Frontal cortex (tissue), 4 donors: ENCODE data around the gene HOMER2. TPM values are rescaled to one million over a fixed set of nuclear protein-coding genes. Genes with fewer than 3 reads are reported as not detected.
"Not testable (repeated sequence)": the region's sequence is repeated elsewhere in the genome, so short reads cannot be mapped to it uniquely, and the experiment has no call there.

ENCODE experiments used
- DNase-seq, 2 donors: peaks; one replicate each; pipeline ENCODE4 v3.0.0; 2012; ENCODE audit warnings: low spot score in 2 of 2
- FAIRE-seq: peaks from 2 replicates; lab custom pipeline; 2012; peaks lifted over from hg19 to GRCh38; lab: Jason Lieb, UNC
- total RNA-seq: library from RNA; depleted of rRNA; stranded (reverse); fragments of >200 nt; gene quantifications from one replicate; pipeline ENCODE4 v1.2.3, GENCODE V29; 2014
- donor health status: control.
- donor health status: control.
- donor health status: control.

The HOMER2 gene
- total RNA-seq, 1 donor from 2014 or later = 45.2 TPM

- DNase-seq (no peak), FAIRE-seq (no peak)
Observed at GRCh38 chr15:82846621-82847020, 105.9 kb downstream of the HOMER2 start.

DNA sequence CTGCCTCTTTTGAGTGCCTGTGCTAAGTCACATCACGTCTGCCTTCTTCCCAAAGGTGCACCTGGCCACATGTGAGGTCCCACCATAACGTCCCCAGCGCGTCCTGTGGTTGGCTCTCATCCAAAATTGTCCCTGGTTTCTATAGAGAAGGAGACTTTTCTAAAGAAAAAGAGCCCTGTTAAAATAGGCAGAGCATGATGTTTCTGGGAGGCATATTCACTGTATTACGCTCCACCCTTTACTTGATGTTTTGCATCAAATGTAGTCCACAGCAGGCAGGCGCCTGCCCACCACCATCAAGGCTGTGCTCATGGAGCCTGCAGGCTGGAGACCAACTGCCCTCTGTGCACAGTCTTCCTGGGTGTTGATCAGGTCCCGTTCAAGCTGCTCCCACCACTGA lies 106.8 kb downstream of the HOMER2 start:
- DNase-seq (no peak), FAIRE-seq (no peak)

GRCh38 chr15:82843566-82843965 lies 109.0 kb downstream of the HOMER2 start:
- DNase-seq = no peak
- FAIRE-seq = no peak

DNA sequence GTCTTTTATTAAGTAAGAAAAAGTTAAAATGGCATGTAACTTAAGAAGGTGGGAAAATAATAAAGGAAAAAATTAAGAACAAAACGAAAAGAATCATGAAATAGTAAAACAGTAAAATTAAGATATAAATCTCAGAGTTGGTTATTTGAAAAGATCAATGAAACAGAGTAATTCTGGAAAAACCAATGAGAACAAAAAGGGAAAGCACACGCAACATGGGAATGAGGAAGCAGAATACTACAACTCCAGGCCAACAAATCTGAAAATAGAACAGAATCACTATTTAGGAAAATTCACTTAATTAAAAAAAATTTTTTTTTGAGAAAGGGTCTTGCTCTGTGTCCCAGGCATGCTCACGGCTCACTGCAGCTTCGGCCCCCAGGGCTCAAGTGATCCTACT lies 112.4 kb downstream of the HOMER2 start:
- DNase-seq = no peak
- FAIRE-seq = no peak

- DNase-seq = no peak
- FAIRE-seq = no peak
Observed at GRCh38 chr15:82839136-82839535, 113.4 kb downstream of the HOMER2 start.

DNA sequence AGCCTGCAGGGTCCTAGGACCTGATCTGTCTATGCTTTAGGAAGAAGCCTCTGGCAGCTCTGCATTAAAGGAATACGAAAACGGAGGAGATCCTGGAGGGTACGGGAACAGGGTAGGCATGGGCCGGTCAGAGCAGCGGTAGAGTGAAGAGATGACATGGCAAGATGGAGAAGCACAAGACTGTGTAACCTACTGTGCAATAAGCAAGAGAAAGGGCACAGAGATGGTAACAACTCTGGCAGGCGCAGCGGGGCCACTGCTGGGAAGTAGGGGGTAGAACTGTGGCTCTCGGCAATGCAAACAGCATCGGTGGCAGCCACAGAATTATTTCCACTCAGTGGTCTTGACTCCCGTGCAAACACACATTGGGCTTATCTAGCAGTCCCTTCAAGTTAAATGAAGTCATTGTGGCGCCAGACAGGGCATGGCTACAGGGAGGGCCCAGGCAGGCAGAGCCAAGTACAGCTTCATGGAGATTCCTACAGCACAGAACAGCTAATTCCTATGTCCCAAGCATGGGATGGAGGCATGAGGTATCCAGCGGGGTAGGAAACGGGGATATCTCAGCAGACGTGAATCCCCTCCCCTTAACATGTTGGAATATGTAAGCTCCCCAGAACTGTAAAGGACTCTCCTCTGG lies 114.3 kb downstream of the HOMER2 start:
- DNase-seq (no peak), FAIRE-seq (no peak)

DNA sequence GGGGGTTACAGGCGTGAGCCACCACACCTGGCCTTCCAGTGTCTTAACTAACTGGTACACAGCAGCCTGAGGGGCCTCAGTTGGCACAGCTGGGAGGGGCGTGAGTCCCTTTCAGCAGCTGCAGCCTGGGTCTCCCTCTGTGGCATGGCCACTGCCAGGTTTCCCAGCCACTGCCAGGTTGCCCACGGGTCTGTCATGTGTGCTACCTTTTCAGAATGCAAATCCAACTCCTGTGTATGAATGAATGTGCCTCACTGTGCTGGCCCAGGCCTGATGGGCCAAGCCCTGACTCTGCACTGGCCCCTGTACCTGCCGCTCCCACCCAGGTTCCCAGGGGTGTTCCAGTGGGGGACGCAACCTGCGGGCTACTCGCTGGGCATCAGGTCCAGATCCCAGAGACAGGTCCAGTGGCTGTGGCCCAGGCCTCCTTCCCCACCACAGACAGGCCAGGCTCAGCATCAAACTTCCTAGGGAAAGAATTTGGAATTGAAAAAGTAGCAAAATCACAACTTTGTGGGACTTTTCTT lies 117.1 kb downstream of the HOMER2 start:
- no peak for FAIRE-seq

DNA sequence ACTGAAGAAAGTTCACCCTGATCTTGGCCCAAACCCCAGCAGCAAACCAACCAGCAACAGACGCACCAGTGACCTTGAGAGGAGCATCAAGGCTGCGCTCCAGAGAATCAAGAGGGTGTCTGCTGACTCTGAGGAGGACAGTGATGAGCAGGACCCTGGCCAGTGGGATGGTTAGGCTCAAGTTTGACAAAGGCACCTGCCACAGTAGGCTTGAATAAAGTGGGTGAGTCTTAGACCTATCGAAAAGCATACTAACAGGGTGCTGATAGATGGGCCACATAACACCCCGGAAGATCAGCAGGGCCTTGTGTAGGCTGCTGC lies 119.2 kb downstream of the HOMER2 start:
- FAIRE-seq (no peak), DNase-seq (no peak)

More for the DNA sequence above, 117.1 kb downstream of the HOMER2 start:
- DNase-seq = no peak

- DNase-seq (peak in 1 of 2 donors; percentile 47), FAIRE-seq (no peak)
Observed at GRCh38 chr15:82832601-82833361, 119.7 kb downstream of the HOMER2 start.

DNA sequence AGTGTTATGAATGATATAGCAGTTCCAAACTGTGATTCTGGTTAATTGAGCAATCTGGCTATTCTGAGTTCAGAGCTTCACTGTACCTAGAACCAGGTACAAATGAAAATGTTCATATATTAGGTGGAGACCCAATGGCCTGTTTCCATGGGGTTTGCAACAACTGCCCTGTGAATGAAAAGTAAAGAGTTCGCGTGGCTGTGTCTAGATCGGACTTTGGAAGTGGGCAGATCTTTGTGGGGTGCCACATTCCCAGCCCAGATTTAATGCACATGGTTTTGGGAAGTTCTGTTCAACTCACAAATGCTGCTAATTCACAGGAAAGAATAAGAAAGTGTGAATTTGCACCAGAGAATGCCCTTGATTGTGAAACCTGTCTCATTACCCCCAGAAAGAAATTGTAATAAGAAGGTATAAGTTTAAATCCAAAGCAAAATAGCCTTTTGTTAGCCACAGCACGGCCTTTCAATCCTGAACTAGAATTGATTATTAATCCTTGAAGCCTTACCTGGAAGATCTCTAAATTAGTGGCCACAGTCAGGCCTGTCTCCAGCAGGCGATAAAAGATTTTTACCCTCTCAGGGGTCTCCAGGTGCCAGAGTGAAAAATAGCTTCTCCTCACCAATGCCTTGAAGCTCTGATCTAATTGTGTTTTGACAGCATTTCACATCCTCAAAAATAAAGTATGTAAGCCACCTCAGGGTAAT lies 120.5 kb downstream of the HOMER2 start:
- FAIRE-seq = no peak

GRCh38 chr15:82830427-82831173 lies 121.9 kb downstream of the HOMER2 start:
- DNase-seq = no peak
- no peak for FAIRE-seq

More for the DNA sequence above, 120.5 kb downstream of the HOMER2 start:
- DNase-seq = no peak

GRCh38 chr15:82829234-82829633 lies 123.3 kb downstream of the HOMER2 start:
- FAIRE-seq = no peak
- DNase-seq = no peak

DNA sequence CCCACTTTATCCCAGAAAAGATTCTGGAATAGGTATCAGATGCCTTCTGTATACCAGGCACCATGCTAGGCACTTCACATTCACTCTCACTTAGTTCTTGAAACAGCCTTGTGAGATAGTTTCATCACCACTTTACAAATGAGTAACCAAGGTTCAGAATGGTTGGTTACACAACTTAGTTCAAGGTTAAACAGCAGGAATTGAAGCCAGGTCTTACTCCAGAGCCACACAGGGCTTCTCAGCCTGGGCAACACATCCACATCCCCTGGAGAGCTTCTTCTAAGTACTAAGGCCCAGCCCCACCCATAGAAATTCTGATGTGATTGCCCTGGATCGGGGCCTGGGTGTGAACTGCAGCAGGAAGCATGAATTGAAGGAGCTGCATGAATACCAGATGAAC lies 124.4 kb downstream of the HOMER2 start:
- DNase-seq (no peak), FAIRE-seq (no peak)

- no peak for FAIRE-seq
- DNase-seq = no peak
Observed at GRCh38 chr15:82823049-82823448, 129.5 kb downstream of the HOMER2 start.

DNA sequence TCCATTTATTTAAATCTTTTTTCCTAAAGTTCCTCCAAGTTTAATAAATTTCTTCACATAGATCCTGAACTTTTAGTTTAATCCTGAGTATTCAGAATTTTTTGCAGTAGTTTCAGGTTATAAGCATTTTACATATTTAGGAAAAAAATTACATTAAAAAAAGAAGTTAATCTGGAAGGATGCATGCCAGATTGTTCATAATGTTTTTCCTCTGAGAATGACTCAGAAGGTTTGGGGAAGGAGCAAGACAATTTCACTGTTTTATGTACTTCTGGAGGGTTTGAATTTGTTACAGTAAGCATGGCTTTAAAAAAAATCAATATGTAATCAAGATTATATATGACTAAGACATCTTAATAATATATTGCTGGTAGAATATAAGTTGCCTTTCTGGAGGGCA lies 130.7 kb downstream of the HOMER2 start:
- DNase-seq, FAIRE-seq: not testable (repeated sequence)

- FAIRE-seq = not testable (repeated sequence)
Observed at GRCh38 chr15:82821396-82821795, 131.1 kb downstream of the HOMER2 start.

DNA sequence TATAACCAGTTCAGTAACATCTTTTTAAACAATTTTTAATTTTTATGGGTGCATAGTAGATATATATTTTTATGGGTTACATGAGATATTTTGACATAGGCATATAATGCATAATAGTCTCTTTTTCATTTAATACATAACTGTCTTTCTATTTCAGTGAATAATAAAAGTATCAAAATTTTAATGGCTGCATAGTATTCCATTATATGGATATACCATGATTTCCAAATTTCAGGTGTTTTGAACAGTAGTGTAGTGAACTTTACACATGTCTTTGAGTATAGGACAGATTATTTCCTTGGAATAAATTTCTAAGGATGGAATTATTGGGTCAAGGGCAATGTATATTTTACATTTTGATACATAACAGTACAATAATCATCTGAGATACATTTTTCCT lies 132.4 kb downstream of the HOMER2 start:
- FAIRE-seq (no peak), DNase-seq (no peak)

More at GRCh38 chr15:82821396-82821795, 131.1 kb downstream of the HOMER2 start:
- DNase-seq = not testable (repeated sequence)

GRCh38 chr15:82812994-82813393 lies 139.5 kb downstream of the HOMER2 start:
- FAIRE-seq (no peak), DNase-seq (no peak)

- FAIRE-seq (no peak), DNase-seq (no peak)
Observed at GRCh38 chr15:82810890-82811426, 141.6 kb downstream of the HOMER2 start.
